Stimulated activated CD8-positive, alpha-beta memory T cell treated with anti-CD3 and anti-CD28 coated beads, Interleukin-4, amount 100 ng/mL, for 4 hours (primary cell): ENCODE results near the gene KCNE2.
"Not testable (repeated sequence)": the region's sequence is repeated elsewhere in the genome, so short reads cannot be mapped to it uniquely, and the experiment has no call there.

Experiments used
- DNase-seq, 2 donors: peaks; one replicate each; pipeline ENCODE4 v3.0.0-alpha.2; 2020; ENCODE audit warnings: low read depth in 2 of 2, low spot score in 1 of 2

KCNE2 gene

GRCh38 chr21:34406102-34406501, 42.3 kb downstream of the KCNE2 start:
- DNase-seq = not testable (repeated sequence)

GRCh38 chr21:34406676-34407075, 42.9 kb downstream of the KCNE2 start:
- DNase-seq = not testable (repeated sequence)

GRCh38 chr21:34407294-34407693, 43.5 kb downstream of the KCNE2 start:
- not testable (repeated sequence) for DNase-seq

GRCh38 chr21:34417448-34418077, 53.8 kb downstream of the KCNE2 start:
- DNase-seq = not testable (repeated sequence)
